Measurements from ENCODE around the gene DISC1.

DNA sequence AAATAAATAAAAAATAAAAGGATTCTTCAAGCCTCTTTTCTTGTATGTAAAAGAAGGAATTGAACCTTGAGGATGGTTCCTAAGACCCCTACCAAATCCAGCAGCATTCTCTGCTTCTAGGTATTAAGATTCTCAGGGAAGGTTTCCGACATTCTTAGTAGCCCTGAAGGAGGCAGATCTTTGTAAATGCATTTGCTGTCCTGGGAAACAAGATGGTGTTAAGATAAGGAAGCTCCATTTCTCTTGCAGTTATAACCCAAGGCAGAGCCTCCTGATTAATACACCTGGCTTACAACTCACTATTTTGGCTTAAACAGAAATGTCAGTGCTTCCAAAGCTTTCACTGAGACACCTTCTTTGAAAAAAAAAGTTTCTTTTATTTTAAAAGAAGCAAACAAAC is 393.8 kb downstream of the DISC1 start:
- no peak for TF ChIP-seq EZH2 (IDR thresholded peaks at IDR 0.05; ENCODE audit: insufficient read depth, poor library complexity, severe bottlenecking)
- no peak for TF ChIP-seq EZH2phosphoT487 (IDR thresholded peaks at IDR 0.05; ENCODE audit: insufficient read depth, low read depth)

Data from GM23248 (cell line).